Activated CD4-positive, CD25-positive, alpha-beta regulatory T cell treated with anti-CD3 and anti-CD28 coated beads, Interleukin-2, amount 50 U/mL, for 16 hours (primary cell): ENCODE results near the gene SLC27A2.

Experiments used
- DNase-seq: peaks from one replicate; pipeline ENCODE4 v3.0.0-alpha.2; 2020; ENCODE audit warnings: low read depth, low spot score

Gene SLC27A2

DNA sequence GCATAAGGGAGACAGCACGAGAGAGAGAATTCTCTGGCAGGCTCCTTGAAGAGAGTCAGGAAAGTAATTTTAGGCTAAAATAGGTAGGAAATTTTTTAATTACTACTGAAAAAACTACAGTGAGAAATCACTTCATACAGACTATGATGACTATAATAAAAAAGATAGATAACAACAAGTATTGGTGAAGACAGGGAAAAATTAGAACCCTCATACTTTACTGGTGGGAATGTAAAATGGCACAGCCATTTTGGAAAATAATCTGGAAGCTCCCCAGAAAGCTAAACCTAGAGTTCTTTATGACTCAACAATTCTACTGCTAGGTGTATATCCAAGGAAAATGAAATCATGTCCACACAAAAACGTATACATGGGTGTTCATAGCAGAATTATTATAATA is 85.6 kb downstream of the SLC27A2 start:
- no peak for DNase-seq

GRCh38 chr15:50275091-50275490 is 93.1 kb downstream of the SLC27A2 start:
- DNase-seq = no peak

GRCh38 chr15:50275908-50276307 is 93.9 kb downstream of the SLC27A2 start:
- no peak for DNase-seq

- DNase-seq = no peak
These were observed 95.4 kb downstream of the SLC27A2 start for GRCh38 chr15:50277370-50277769.

DNA sequence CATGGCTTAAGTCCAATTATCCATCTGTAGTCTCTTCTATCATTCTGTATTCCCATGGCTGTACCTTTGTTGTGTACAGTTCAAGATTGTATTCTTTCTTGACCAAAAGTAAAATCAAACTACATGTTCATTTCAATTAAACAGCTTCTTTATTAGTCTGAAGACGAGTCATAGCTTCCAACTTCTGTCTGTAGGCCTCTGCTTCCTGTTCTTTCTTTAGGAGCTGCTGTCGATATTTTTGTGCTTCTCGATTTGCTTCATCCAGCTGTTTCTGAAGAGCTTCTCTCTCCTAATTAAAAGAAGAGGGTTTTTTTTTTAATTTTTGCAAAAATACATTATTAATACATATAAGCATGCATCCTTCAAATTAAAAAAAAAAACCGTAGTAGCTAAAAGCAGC is 96.5 kb downstream of the SLC27A2 start:
- DNase-seq = no peak

DNA sequence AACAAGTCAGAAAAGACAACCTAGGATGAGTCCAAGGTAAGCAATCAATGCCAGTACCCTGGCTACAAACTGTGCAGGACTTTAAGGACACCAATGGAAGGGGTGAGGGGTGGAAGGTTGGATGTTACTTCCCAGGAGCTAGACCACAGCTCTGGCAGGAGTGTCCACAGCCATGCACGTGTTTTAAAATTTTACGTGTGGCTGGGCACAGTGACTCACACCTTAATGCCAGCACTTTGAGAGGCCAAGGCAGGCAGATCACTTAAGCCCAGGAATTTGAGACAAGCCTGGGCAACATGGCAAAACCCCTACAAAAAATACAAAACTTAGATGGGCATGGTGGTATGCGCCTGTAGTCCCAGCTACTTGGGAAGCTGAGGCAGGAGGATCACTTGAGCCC is 98.3 kb downstream of the SLC27A2 start:
- DNase-seq = no peak

- no peak for DNase-seq
These were observed 99.4 kb downstream of the SLC27A2 start for GRCh38 chr15:50281427-50281826.
